AG09309 (cell line): Measurements from ENCODE around the gene ADGRG6.

Experiments used
- DNase-seq: peaks from one replicate; pipeline ENCODE4 v3.0.0-alpha.2; 2010; ENCODE audit warnings: low read depth
- H3K4me3 ChIP-seq: 2 replicates; pipeline ENCODE4 v1.5.1; 2011; ENCODE audit warnings: mild to moderate bottlenecking, low read depth, low read length, moderate library complexity; ENCODE audit not compliant: control insufficient read depth
- TF ChIP-seq, protein P1 (sequence below): IDR thresholded peaks from 2 replicates; pipeline ENCODE4 v1.5.1; 2011; ENCODE audit warnings: mild to moderate bottlenecking, low read depth, low read length, inconsistent platforms; ENCODE audit not compliant: insufficient read depth, control insufficient read depth; ENCODE audit errors: missing control alignments

ADGRG6 gene

GRCh38 chr6:142316791-142317368 is 15.1 kb downstream of the ADGRG6 start:
- DNase-seq = no peak

DNA sequence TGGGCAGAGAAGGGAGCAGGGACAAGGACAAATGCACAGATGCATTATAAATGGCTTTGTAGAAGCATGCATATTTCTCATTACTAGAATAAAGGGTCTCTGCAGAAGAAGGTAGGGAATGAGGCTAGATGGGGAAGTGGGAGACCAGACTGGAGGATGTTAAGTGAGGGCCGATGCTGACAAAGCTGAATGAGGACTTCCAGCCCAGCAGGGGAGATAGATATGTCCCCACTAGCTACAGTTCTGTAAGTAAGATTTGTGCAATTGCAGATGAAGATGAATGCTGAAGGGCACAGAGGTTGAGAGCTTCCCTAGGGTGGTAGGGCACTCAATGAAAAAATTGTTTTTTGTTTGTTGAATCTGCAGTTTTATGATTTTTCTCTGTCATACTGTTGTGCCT is 16.9 kb downstream of the ADGRG6 start:
- TF ChIP-seq, protein P1, sequence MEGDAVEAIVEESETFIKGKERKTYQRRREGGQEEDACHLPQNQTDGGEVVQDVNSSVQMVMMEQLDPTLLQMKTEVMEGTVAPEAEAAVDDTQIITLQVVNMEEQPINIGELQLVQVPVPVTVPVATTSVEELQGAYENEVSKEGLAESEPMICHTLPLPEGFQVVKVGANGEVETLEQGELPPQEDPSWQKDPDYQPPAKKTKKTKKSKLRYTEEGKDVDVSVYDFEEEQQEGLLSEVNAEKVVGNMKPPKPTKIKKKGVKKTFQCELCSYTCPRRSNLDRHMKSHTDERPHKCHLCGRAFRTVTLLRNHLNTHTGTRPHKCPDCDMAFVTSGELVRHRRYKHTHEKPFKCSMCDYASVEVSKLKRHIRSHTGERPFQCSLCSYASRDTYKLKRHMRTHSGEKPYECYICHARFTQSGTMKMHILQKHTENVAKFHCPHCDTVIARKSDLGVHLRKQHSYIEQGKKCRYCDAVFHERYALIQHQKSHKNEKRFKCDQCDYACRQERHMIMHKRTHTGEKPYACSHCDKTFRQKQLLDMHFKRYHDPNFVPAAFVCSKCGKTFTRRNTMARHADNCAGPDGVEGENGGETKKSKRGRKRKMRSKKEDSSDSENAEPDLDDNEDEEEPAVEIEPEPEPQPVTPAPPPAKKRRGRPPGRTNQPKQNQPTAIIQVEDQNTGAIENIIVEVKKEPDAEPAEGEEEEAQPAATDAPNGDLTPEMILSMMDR = no peak
- H3K4me3 ChIP-seq = no peak overlapping the region
- no peak for DNase-seq

More at GRCh38 chr6:142316791-142317368, 15.1 kb downstream of the ADGRG6 start:
- no peak overlapping the region for H3K4me3 ChIP-seq
- TF ChIP-seq, protein P1 = no peak

- TF ChIP-seq, protein P1 = no peak
- no peak overlapping the region for H3K4me3 ChIP-seq
- no peak for DNase-seq
Measured at GRCh38 chr6:142320366-142320765, 18.6 kb downstream of the ADGRG6 start.

- H3K4me3 ChIP-seq = no peak overlapping the region
- no peak for DNase-seq
- TF ChIP-seq, protein P1 = no peak
Measured at GRCh38 chr6:142321451-142321850, 19.6 kb downstream of the ADGRG6 start.

DNA sequence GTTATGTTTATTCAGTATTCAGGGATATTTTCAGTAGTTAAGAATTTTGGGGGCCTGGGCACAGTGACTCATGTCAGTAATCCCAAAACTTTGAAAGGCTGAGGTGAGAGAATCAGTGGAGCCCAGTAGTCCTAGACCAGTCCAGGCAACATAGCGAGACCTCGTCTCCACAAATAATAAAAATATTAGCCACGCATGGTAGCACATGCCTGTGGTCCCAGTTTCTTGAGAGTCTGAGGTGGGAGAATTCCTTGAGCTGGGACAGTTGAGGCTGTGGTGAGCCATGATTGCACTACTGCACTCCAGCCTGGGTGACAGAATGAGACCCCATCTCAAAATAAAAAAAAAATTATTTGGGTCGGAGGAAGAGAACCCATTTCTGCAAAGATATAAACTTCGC is 20.3 kb downstream of the ADGRG6 start:
- no peak overlapping the region for H3K4me3 ChIP-seq
- TF ChIP-seq, protein P1 = no peak
- DNase-seq = no peak

DNA sequence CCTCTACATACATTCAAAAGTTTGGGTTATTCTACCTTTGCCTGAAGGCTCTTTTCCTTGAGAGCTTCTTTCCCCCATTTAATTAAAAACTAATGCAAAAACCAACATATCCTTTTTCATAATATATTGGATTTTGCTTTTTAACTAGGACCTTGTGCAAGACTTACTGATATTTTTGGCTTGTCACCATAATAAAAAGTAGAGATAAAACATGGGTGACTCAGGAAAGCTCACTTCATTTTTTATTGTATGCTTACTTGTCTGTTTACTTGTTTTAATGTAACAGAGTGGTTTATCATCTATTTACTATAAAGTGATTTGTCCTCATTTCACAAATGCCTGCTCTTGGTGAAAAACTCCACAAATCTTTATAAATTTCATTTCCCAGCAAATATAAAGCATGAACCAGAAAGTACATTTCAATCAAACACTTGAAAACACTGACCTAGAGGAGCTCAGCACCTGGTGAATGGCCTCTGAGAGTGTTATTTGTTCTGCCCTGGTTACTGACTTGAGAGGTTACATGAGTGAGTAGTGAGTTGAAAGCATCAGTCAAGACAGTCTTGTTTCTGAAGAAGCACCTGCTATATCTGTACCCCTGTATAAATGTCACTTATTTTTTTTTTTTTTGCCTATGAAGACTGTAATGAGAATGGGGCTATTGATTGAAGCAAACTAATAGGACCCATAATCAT is 20.8 kb downstream of the ADGRG6 start:
- H3K4me3 ChIP-seq = no peak overlapping the region
- TF ChIP-seq, protein P1 = no peak
- DNase-seq = no peak

GRCh38 chr6:142323377-142323776 is 21.6 kb downstream of the ADGRG6 start:
- no peak for DNase-seq
- no peak overlapping the region for H3K4me3 ChIP-seq
- TF ChIP-seq, protein P1 = no peak
